ENCODE measurements around the gene KDM3B.
"Not testable (repeated sequence)": the region's sequence is repeated elsewhere in the genome, so short reads cannot be mapped to it uniquely, and the experiment has no call there.

DNA sequence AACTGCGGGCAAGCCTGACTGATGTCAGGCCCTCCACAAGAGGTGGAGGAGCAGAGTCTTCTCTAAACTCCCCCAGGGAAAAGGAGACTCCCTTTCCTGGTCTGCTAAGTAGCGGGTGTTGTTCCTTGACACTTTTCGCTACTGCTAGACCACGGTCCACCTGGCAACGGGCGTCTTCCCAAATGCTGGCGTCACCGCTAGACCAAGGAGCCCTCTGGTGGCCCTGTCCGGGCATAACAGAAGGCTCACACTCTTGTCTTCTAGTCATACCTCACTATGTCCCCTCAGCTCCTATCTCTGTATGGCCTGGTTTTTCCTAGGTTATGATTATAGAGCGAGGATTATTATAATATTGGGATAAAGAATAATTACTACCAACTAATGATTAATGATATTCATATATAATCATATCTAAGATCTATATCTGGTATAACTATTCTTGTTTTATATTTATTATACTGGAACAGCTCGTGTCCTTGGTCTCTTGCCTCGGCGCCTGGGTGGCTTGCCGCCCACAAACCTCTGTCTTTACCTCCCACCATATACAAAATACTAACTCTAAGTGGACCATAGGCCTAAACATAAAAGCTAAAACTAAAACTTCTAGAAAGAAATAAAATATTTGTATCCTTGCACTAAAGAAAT is 58.6 kb downstream of the KDM3B start:
- TF ChIP-seq EP300 (IDR thresholded peaks at IDR 0.05), result not testable (repeated sequence)
- TF ChIP-seq, protein P1, sequence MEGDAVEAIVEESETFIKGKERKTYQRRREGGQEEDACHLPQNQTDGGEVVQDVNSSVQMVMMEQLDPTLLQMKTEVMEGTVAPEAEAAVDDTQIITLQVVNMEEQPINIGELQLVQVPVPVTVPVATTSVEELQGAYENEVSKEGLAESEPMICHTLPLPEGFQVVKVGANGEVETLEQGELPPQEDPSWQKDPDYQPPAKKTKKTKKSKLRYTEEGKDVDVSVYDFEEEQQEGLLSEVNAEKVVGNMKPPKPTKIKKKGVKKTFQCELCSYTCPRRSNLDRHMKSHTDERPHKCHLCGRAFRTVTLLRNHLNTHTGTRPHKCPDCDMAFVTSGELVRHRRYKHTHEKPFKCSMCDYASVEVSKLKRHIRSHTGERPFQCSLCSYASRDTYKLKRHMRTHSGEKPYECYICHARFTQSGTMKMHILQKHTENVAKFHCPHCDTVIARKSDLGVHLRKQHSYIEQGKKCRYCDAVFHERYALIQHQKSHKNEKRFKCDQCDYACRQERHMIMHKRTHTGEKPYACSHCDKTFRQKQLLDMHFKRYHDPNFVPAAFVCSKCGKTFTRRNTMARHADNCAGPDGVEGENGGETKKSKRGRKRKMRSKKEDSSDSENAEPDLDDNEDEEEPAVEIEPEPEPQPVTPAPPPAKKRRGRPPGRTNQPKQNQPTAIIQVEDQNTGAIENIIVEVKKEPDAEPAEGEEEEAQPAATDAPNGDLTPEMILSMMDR (IDR thresholded peaks at IDR 0.05), result peak in 1 of 2 donors; percentile 44

Measured in suprapubic skin (tissue), 3 donors.